ENCODE data around the gene AHI1. TPM values are rescaled to one million over a fixed set of nuclear protein-coding genes. Genes with fewer than 3 reads are reported as not detected.

The AHI1 gene
- total and polyA plus RNA-seq, 2 experiments from 2014 or later = 14.8 to 21.5 TPM

- H2AFZ ChIP-seq = no peak overlapping the region
- DNase-seq (ENCODE audit: low spot score) = no peak
- H3K27me3 ChIP-seq = peaks cover 5% of the 10 kb centered on the region
- H4K20me1 ChIP-seq (ENCODE audit: insufficient read depth, poor library complexity, severe bottlenecking) = no peaks in the 10 kb centered on the region
- TF ChIP-seq, protein P1, sequence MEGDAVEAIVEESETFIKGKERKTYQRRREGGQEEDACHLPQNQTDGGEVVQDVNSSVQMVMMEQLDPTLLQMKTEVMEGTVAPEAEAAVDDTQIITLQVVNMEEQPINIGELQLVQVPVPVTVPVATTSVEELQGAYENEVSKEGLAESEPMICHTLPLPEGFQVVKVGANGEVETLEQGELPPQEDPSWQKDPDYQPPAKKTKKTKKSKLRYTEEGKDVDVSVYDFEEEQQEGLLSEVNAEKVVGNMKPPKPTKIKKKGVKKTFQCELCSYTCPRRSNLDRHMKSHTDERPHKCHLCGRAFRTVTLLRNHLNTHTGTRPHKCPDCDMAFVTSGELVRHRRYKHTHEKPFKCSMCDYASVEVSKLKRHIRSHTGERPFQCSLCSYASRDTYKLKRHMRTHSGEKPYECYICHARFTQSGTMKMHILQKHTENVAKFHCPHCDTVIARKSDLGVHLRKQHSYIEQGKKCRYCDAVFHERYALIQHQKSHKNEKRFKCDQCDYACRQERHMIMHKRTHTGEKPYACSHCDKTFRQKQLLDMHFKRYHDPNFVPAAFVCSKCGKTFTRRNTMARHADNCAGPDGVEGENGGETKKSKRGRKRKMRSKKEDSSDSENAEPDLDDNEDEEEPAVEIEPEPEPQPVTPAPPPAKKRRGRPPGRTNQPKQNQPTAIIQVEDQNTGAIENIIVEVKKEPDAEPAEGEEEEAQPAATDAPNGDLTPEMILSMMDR (IDR thresholded peaks at IDR 0.05; ENCODE audit: poor library complexity) = no peak
- TF ChIP-seq EZH2 (IDR thresholded peaks at IDR 0.05; ENCODE audit: borderline replicate concordance) (no peak), EZH2phosphoT487 (IDR thresholded peaks at IDR 0.05; ENCODE audit: low read depth, severe bottlenecking, unreplicated experiment) (no peak)
- H3K4me2 ChIP-seq = no peak overlapping the region
- H3K4me3 ChIP-seq = no peak overlapping the region
- H3K4me1 ChIP-seq (ENCODE audit: insufficient read depth) = no peaks in the 10 kb centered on the region
- 90% methylated on average over 5 of the region's 5 CpGs for WGBS (ENCODE audit: low lambda C conversion rate, missing lambda C conversion rate)
- no peaks in the 10 kb centered on the region for H3K79me2 ChIP-seq
- no peaks in the 10 kb centered on the region for H3K9me2 ChIP-seq (replicated peaks; ENCODE audit: insufficient read depth)
- no peak overlapping the region for H3K27ac ChIP-seq
- H3K9me3 ChIP-seq (ENCODE audit: low read depth) = no peaks in the 10 kb centered on the region
- H3K36me3 ChIP-seq (replicated peaks; ENCODE audit: insufficient read depth, low read depth) = no peaks in the 10 kb centered on the region
These were observed 256.8 kb downstream of the AHI1 start for GRCh38 chr6:135240711-135241110.

GRCh38 chr6:135236732-135237131, 260.8 kb downstream of the AHI1 start:
- Histone ChIP-seq H3K4me1 (ENCODE audit: insufficient read depth) (no peaks in the 10 kb centered on the region), H3K9me2 (replicated peaks; ENCODE audit: insufficient read depth) (no peaks in the 10 kb centered on the region), H4K20me1 (ENCODE audit: insufficient read depth, poor library complexity, severe bottlenecking) (no peaks in the 10 kb centered on the region), H3K36me3 (replicated peaks; ENCODE audit: insufficient read depth, low read depth) (no peaks in the 10 kb centered on the region), H2AFZ (no peak overlapping the region), H3K9me3 (ENCODE audit: low read depth) (no peaks in the 10 kb centered on the region), H3K4me3 (no peak overlapping the region), H3K27me3 (peaks cover 5% of the 10 kb centered on the region), H3K4me2 (no peak overlapping the region), H3K27ac (no peak overlapping the region), H3K79me2 (no peaks in the 10 kb centered on the region)
- no peak for DNase-seq (ENCODE audit: low spot score)
- TF ChIP-seq, protein P1 (IDR thresholded peaks at IDR 0.05; ENCODE audit: poor library complexity) = no peak
- 67% methylated on average over 6 of the region's 6 CpGs for WGBS (ENCODE audit: low lambda C conversion rate, missing lambda C conversion rate)

DNA sequence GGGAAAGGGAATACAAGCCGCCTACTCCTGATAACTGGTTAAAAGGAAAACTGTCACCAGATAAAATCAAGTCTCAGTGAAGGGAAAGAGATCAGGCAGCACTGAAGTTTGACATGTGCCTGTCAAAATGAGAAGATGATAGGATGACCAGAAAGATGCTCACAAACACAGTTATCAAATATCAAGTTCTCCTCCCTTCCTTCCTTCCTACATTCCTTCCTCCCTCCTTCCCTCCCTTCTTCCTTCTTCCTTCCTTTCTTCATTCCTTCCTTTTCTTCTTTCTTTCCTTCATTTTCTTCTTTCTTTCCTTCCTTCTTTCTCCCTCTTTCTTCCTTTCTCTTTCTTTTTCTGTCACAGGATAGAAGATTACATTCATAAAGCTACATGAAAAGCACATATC, 261.2 kb downstream of the AHI1 start:
- Histone ChIP-seq H3K27ac (no peak overlapping the region), H4K20me1 (ENCODE audit: insufficient read depth, poor library complexity, severe bottlenecking) (no peaks in the 10 kb centered on the region), H3K4me3 (no peak overlapping the region), H3K4me1 (ENCODE audit: insufficient read depth) (no peaks in the 10 kb centered on the region), H3K27me3 (peaks cover 5% of the 10 kb centered on the region), H3K9me3 (ENCODE audit: low read depth) (no peaks in the 10 kb centered on the region), H3K9me2 (replicated peaks; ENCODE audit: insufficient read depth) (no peaks in the 10 kb centered on the region), H2AFZ (no peak overlapping the region), H3K36me3 (replicated peaks; ENCODE audit: insufficient read depth, low read depth) (no peaks in the 10 kb centered on the region), H3K79me2 (no peaks in the 10 kb centered on the region), H3K4me2 (no peak overlapping the region)
- no peak for DNase-seq (ENCODE audit: low spot score)
- TF ChIP-seq EZH2phosphoT487 (IDR thresholded peaks at IDR 0.05; ENCODE audit: low read depth, severe bottlenecking, unreplicated experiment) (no peak), EZH2 (IDR thresholded peaks at IDR 0.05; ENCODE audit: borderline replicate concordance) (no peak)
- TF ChIP-seq, protein P1 (IDR thresholded peaks at IDR 0.05; ENCODE audit: poor library complexity) = no peak
- WGBS (ENCODE audit: low lambda C conversion rate, missing lambda C conversion rate) = 100% methylated on average over 1 of the region's 1 CpG

GRCh38 chr6:135235716-135236115, 261.8 kb downstream of the AHI1 start:
- DNase-seq (ENCODE audit: low spot score) = no peak
- TF ChIP-seq EZH2 (IDR thresholded peaks at IDR 0.05; ENCODE audit: borderline replicate concordance) = no peak
- TF ChIP-seq, protein P1 (IDR thresholded peaks at IDR 0.05; ENCODE audit: poor library complexity) = no peak
- TF ChIP-seq EZH2phosphoT487 (IDR thresholded peaks at IDR 0.05; ENCODE audit: low read depth, severe bottlenecking, unreplicated experiment) = no peak

More at GRCh38 chr6:135235716-135236115, 261.8 kb downstream of the AHI1 start:
- Histone ChIP-seq H3K36me3 (replicated peaks; ENCODE audit: insufficient read depth, low read depth) (no peaks in the 10 kb centered on the region), H3K9me3 (ENCODE audit: low read depth) (no peaks in the 10 kb centered on the region), H3K79me2 (no peaks in the 10 kb centered on the region), H3K27ac (no peak overlapping the region), H4K20me1 (ENCODE audit: insufficient read depth, poor library complexity, severe bottlenecking) (no peaks in the 10 kb centered on the region), H3K4me1 (ENCODE audit: insufficient read depth) (no peaks in the 10 kb centered on the region), H3K4me3 (no peak overlapping the region), H3K4me2 (no peak overlapping the region), H3K9me2 (replicated peaks; ENCODE audit: insufficient read depth) (no peaks in the 10 kb centered on the region), H3K27me3 (peaks cover 5% of the 10 kb centered on the region), H2AFZ (no peak overlapping the region)
- WGBS (ENCODE audit: low lambda C conversion rate, missing lambda C conversion rate) = 92% methylated on average over 5 of the region's 5 CpGs

Measured in hepatocyte (in vitro differentiated cells).